ENCODE results near the gene ACAP1.
"Not testable (repeated sequence)": the region's sequence is repeated elsewhere in the genome, so short reads cannot be mapped to it uniquely, and the experiment has no call there.

The ACAP1 gene

GRCh38 chr17:7354262-7354843 is 18.0 kb downstream of the ACAP1 start:
- DNase-seq (ENCODE audit: low spot score), result no peak

GRCh38 chr17:7355053-7355452 is 18.7 kb downstream of the ACAP1 start, which contains the start of gene TMEM95:
Gene TMEM95, plus strand, starts transcription at chr17:7355156. Its CDS starts 49 bp downstream, at chr17:7355205.
- no peak for DNase-seq (ENCODE audit: low spot score)

- no peak for DNase-seq (ENCODE audit: low spot score)
Measured at GRCh38 chr17:7355573-7355972, 19.2 kb downstream of the ACAP1 start.

- DNase-seq (ENCODE audit: low spot score), result peak; percentile 87
Measured at GRCh38 chr17:7356072-7356549, 19.8 kb downstream of the ACAP1 start.

GRCh38 chr17:7356756-7357155 is 20.4 kb downstream of the ACAP1 start:
- DNase-seq (ENCODE audit: low spot score), result no peak

- no peak for DNase-seq (ENCODE audit: low spot score)
Measured at GRCh38 chr17:7357381-7357780, 21.1 kb downstream of the ACAP1 start.

- no peak for DNase-seq (ENCODE audit: low spot score)
Measured at GRCh38 chr17:7361906-7362305, 25.6 kb downstream of the ACAP1 start.

GRCh38 chr17:7363311-7363710 is 27.0 kb downstream of the ACAP1 start:
- DNase-seq (ENCODE audit: low spot score), result no peak

- not testable (repeated sequence) for DNase-seq (ENCODE audit: low spot score)
Measured at GRCh38 chr17:7365963-7366362, 29.6 kb downstream of the ACAP1 start.

- no peak for DNase-seq (ENCODE audit: low spot score)
Measured at GRCh38 chr17:7367083-7367482, 30.8 kb downstream of the ACAP1 start.

GRCh38 chr17:7367918-7368598 is 31.7 kb downstream of the ACAP1 start:
- no peak for DNase-seq (ENCODE audit: low spot score)

GRCh38 chr17:7368599-7368994 is 32.3 kb downstream of the ACAP1 start:
- DNase-seq (ENCODE audit: low spot score), result not testable (repeated sequence)

- DNase-seq (ENCODE audit: low spot score), result no peak
Measured at GRCh38 chr17:7369825-7370224, 33.5 kb downstream of the ACAP1 start.

- DNase-seq (ENCODE audit: low spot score), result no peak
Measured at GRCh38 chr17:7370853-7371252, 34.5 kb downstream of the ACAP1 start.

- DNase-seq (ENCODE audit: low spot score), result no peak
Measured at GRCh38 chr17:7374353-7374752, 38.0 kb downstream of the ACAP1 start.

GRCh38 chr17:7379134-7379533 is 42.8 kb downstream of the ACAP1 start:
- DNase-seq (ENCODE audit: low spot score), result no peak

- no peak for DNase-seq (ENCODE audit: low spot score)
Measured at GRCh38 chr17:7380321-7380720, 44.0 kb downstream of the ACAP1 start.

- no peak for DNase-seq (ENCODE audit: low spot score)
Measured at GRCh38 chr17:7380855-7381683, 44.7 kb downstream of the ACAP1 start, which contains the start of gene TNK1. Gene TNK1, plus strand, starts transcription at chr17:7381089. Its CDS starts 1,838 bp downstream, at chr17:7382927.

GRCh38 chr17:7382901-7383300 is 46.6 kb downstream of the ACAP1 start:
- DNase-seq (ENCODE audit: low spot score), result no peak

GRCh38 chr17:7383371-7383741 is 47.0 kb downstream of the ACAP1 start:
- DNase-seq (ENCODE audit: low spot score), result no peak

- DNase-seq (ENCODE audit: low spot score), result peak; percentile 80
Measured at GRCh38 chr17:7383742-7384488, 47.6 kb downstream of the ACAP1 start.

- DNase-seq (ENCODE audit: low spot score), result no peak
Measured at GRCh38 chr17:7384489-7385081, 48.3 kb downstream of the ACAP1 start.
